Measurements from ENCODE around the gene CACNA2D4. TPM values are rescaled to one million over a fixed set of nuclear protein-coding genes. Genes with fewer than 3 reads are reported as not detected.
A peak's percentile ranks its signal among the peaks of the same experiment; 100 is the strongest.
"Not testable (repeated sequence)": the region's sequence is repeated elsewhere in the genome, so short reads cannot be mapped to it uniquely, and the experiment has no call there.

Gene CACNA2D4
- total RNA-seq, 1 donor from 2014 or later: 0.30 TPM

- peaks cover 29% of the 10 kb centered on the region for H3K36me3 Mint-ChIP-seq (ENCODE audit: low read depth)
- no peak overlapping the region for H3K27ac Mint-ChIP-seq (ENCODE audit: unreplicated experiment)
- H3K4me1 Mint-ChIP-seq (ENCODE audit: low read depth): no peaks in the 10 kb centered on the region
These were observed 38.3 kb upstream of the CACNA2D4 start for GRCh38 chr12:1956716-1957115.

GRCh38 chr12:1949771-1950470 is 31.5 kb upstream of the CACNA2D4 start:
- Mint-ChIP-seq H3K36me3 (ENCODE audit: low read depth) (peaks cover 36% of the 10 kb centered on the region), H3K4me3 (ENCODE audit: unreplicated experiment) (no peak overlapping the region), H3K4me1 (ENCODE audit: low read depth) (peaks cover 11% of the 10 kb centered on the region), H3K27ac (ENCODE audit: unreplicated experiment) (no peak overlapping the region), H3K9me3 (ENCODE audit: low read depth) (peaks cover 3% of the 10 kb centered on the region), H3K27me3 (ENCODE audit: low read depth) (no peaks in the 10 kb centered on the region)
- no peak for TF ChIP-seq CTCF (IDR thresholded peaks at IDR 0.05)
- DNase-seq (ENCODE audit: low spot score): no peak

More at GRCh38 chr12:1956716-1957115, 38.3 kb upstream of the CACNA2D4 start:
- Mint-ChIP-seq H3K9me3 (ENCODE audit: low read depth) (no peaks in the 10 kb centered on the region), H3K27me3 (ENCODE audit: low read depth) (no peaks in the 10 kb centered on the region), H3K4me3 (ENCODE audit: unreplicated experiment) (no peak overlapping the region)
- no peak for DNase-seq (ENCODE audit: low spot score)
- no peak for TF ChIP-seq CTCF (IDR thresholded peaks at IDR 0.05)

- DNase-seq (ENCODE audit: low spot score): no peak
- TF ChIP-seq CTCF (IDR thresholded peaks at IDR 0.05): no peak
- Mint-ChIP-seq H3K27me3 (ENCODE audit: low read depth) (no peaks in the 10 kb centered on the region), H3K9me3 (ENCODE audit: low read depth) (peaks cover 7% of the 10 kb centered on the region), H3K4me3 (ENCODE audit: unreplicated experiment) (no peak overlapping the region), H3K4me1 (ENCODE audit: low read depth) (peaks cover 11% of the 10 kb centered on the region), H3K27ac (ENCODE audit: unreplicated experiment) (no peak overlapping the region), H3K36me3 (ENCODE audit: low read depth) (peaks cover 42% of the 10 kb centered on the region)
These were observed 30.4 kb upstream of the CACNA2D4 start for GRCh38 chr12:1948883-1949282.

- TF ChIP-seq CTCF (IDR thresholded peaks at IDR 0.05): no peak
- Mint-ChIP-seq H3K27ac (ENCODE audit: unreplicated experiment) (peak overlapping the region; percentile 56), H3K9me3 (ENCODE audit: low read depth) (peaks cover 7% of the 10 kb centered on the region), H3K27me3 (ENCODE audit: low read depth) (no peaks in the 10 kb centered on the region), H3K36me3 (ENCODE audit: low read depth) (peaks cover 46% of the 10 kb centered on the region), H3K4me3 (ENCODE audit: unreplicated experiment) (no peak overlapping the region), H3K4me1 (ENCODE audit: low read depth) (peaks cover 16% of the 10 kb centered on the region)
- DNase-seq (ENCODE audit: low spot score): no peak
These were observed 28.6 kb upstream of the CACNA2D4 start for GRCh38 chr12:1947081-1947480.

- peaks cover 17% of the 10 kb centered on the region for H3K4me1 Mint-ChIP-seq (ENCODE audit: low read depth)
- peak overlapping the region; percentile 23 for H3K27ac Mint-ChIP-seq (ENCODE audit: unreplicated experiment)
- H3K36me3 Mint-ChIP-seq (ENCODE audit: low read depth): peaks cover 44% of the 10 kb centered on the region
- H3K9me3 Mint-ChIP-seq (ENCODE audit: low read depth): peaks cover 7% of the 10 kb centered on the region
- TF ChIP-seq CTCF (IDR thresholded peaks at IDR 0.05): no peak
- no peak overlapping the region for H3K4me3 Mint-ChIP-seq (ENCODE audit: unreplicated experiment)
- no peaks in the 10 kb centered on the region for H3K27me3 Mint-ChIP-seq (ENCODE audit: low read depth)
- no peak for DNase-seq (ENCODE audit: low spot score)
These were observed 27.8 kb upstream of the CACNA2D4 start for GRCh38 chr12:1946296-1946695.

GRCh38 chr12:1945502-1945901 is 27.1 kb upstream of the CACNA2D4 start:
- H3K9me3 Mint-ChIP-seq (ENCODE audit: low read depth); H3K4me3 Mint-ChIP-seq (ENCODE audit: unreplicated experiment); H3K27ac Mint-ChIP-seq (ENCODE audit: unreplicated experiment); DNase-seq (ENCODE audit: low spot score); H3K27me3 Mint-ChIP-seq (ENCODE audit: low read depth): not testable (repeated sequence)
- Mint-ChIP-seq H3K36me3 (ENCODE audit: low read depth) (peaks cover 49% of the 10 kb centered on the region), H3K4me1 (ENCODE audit: low read depth) (peaks cover 17% of the 10 kb centered on the region)
